ENCODE data around the gene ZDHHC8. TPM values are rescaled to one million over a fixed set of nuclear protein-coding genes. Genes with fewer than 3 reads are reported as not detected.

Gene ZDHHC8
- total and polyA plus RNA-seq, 2 donors (not counting 1 experiment from before 2014, with no cell fraction given), result 94.4 to 96.9 TPM

DNA sequence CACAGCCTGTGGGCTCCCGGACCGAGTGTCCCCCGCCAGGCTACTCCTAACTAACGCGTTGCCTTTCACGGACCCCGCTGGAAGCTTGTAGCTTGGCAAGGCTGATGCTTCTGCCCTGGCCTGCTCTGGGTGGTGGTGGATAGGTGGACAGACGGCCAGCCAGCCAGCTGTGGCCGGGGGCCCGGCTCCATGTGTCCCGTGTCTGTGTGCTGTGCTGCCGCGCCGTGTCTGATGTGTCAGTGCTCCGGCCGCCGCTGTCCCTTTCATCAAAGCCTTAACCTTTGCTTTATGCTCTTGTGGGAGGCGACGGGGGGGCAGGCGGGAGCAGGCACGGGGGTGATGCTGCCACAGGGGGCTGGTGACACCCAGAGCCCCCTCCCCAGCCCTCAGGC is 14.2 kb downstream of the ZDHHC8 start:
- no peaks in the 10 kb centered on the region for H3K9me3 Mint-ChIP-seq (ENCODE audit: insufficient read depth)
- H3K36me3 ChIP-seq (replicated peaks in 1 of 2; ENCODE audit: control extremely low read depth in 1 of 2, control insufficient read depth in 1 of 2, extremely low read depth in 1 of 2, insufficient read depth in 2 of 2, low read length in 1 of 2), result no peaks in the 10 kb centered on the region
- no peak for DNase-seq
- H3K4me1 ChIP-seq (ENCODE audit: control insufficient read depth in 2 of 2, insufficient read depth in 2 of 2, low read length in 2 of 2), result peaks cover 0 to 3% of the 10 kb centered on the region in 2 donors
- H3K27me3 ChIP-seq (replicated peaks in 1 of 4; ENCODE audit: control extremely low read depth in 1 of 4, control insufficient read depth in 3 of 4, insufficient read depth in 4 of 4, low read length in 3 of 4), result no peaks in the 10 kb centered on the region
- ChIA-PET POLR2A (no interaction called here), CTCF (interaction anchor here (2.3 kb wide), 1 partner anchor 11 kb away, joined by 6 read pairs; no protein-coding TSS in a partner anchor)
- H3K27me3 Mint-ChIP-seq, result no peaks in the 10 kb centered on the region
- WGBS (ENCODE audit: insufficient coverage), result 96% methylated on average over 20 of the region's 21 CpGs
- no peaks in the 10 kb centered on the region for H3K79me2 ChIP-seq (ENCODE audit: control insufficient read depth, insufficient read depth, low read length)
- no peak overlapping the region for H3K9ac ChIP-seq (ENCODE audit: low read length)
- H3K27ac Mint-ChIP-seq, result no peak overlapping the region
- intact Hi-C loops (cut with micrococcal nuclease), result no loop called here
- TF ChIP-seq, protein P1, sequence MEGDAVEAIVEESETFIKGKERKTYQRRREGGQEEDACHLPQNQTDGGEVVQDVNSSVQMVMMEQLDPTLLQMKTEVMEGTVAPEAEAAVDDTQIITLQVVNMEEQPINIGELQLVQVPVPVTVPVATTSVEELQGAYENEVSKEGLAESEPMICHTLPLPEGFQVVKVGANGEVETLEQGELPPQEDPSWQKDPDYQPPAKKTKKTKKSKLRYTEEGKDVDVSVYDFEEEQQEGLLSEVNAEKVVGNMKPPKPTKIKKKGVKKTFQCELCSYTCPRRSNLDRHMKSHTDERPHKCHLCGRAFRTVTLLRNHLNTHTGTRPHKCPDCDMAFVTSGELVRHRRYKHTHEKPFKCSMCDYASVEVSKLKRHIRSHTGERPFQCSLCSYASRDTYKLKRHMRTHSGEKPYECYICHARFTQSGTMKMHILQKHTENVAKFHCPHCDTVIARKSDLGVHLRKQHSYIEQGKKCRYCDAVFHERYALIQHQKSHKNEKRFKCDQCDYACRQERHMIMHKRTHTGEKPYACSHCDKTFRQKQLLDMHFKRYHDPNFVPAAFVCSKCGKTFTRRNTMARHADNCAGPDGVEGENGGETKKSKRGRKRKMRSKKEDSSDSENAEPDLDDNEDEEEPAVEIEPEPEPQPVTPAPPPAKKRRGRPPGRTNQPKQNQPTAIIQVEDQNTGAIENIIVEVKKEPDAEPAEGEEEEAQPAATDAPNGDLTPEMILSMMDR (IDR thresholded peaks at IDR 0.05), result no peak
- no peak for TF ChIP-seq EZH2 (IDR thresholded peaks at IDR 0.05; ENCODE audit: borderline replicate concordance, insufficient read depth, low read depth, low read length, poor library complexity, severe bottlenecking)
- no peak overlapping the region for H3K4me3 ChIP-seq (ENCODE audit: control extremely low read depth in 1 of 5, extremely low read depth in 1 of 5, insufficient read depth in 1 of 5, low read depth in 2 of 5, low read length in 4 of 5)
- no peak overlapping the region for H3K27ac ChIP-seq (ENCODE audit: low read length in 2 of 2)
- no peak overlapping the region for H2AFZ ChIP-seq (ENCODE audit: insufficient read depth, low read depth, low read length, poor library complexity, severe bottlenecking)
- no peak overlapping the region for H3K4me3 Mint-ChIP-seq
- no peaks in the 10 kb centered on the region for H3K9me3 ChIP-seq (ENCODE audit: control extremely low read depth in 1 of 3, control insufficient read depth in 2 of 3, insufficient read depth in 1 of 3, low read length in 2 of 3)
- no peak for ATAC-seq (ENCODE audit: low read depth)
- peaks cover 4% of the 10 kb centered on the region for H3K4me1 Mint-ChIP-seq
- H3K4me2 ChIP-seq (replicated peaks; ENCODE audit: low read depth, low read length, poor library complexity, severe bottlenecking), result no peak overlapping the region
- no peaks in the 10 kb centered on the region for H4K20me1 ChIP-seq (ENCODE audit: control insufficient read depth, insufficient read depth, low read length, poor library complexity, severe bottlenecking)

DNA sequence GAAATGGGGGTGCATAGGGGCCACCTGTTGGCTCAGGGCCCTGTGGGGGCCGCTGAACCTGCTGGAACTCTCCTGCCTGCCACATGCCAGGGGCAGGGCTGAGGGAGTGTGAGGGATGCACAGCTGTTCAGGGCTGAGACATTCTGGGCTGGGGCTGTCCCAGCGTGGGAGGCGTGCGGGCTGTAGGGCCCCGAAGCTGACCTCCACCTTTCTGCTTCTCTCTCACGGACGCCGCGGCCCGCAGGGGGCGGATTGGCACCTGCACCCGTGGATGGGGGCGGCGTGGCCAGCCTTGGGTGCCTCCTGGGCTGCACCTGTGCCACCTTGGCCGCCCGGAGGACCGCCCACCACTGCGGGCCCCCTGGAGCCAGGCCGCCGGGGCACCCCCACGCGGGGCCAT is 15.2 kb downstream of the ZDHHC8 start:
- H3K27me3 ChIP-seq (replicated peaks in 1 of 4; ENCODE audit: control extremely low read depth in 1 of 4, control insufficient read depth in 3 of 4, insufficient read depth in 4 of 4, low read length in 3 of 4), result no peaks in the 10 kb centered on the region
- ChIA-PET CTCF (interaction anchor here (2.3 kb wide), 1 partner anchor 10 kb away, joined by 6 read pairs; no protein-coding TSS in a partner anchor), POLR2A (no interaction called here)
- no peak overlapping the region for H2AFZ ChIP-seq (ENCODE audit: insufficient read depth, low read depth, low read length, poor library complexity, severe bottlenecking)
- Mint-ChIP-seq H3K27ac (no peak overlapping the region), H3K27me3 (no peaks in the 10 kb centered on the region), H3K4me1 (peaks cover 4% of the 10 kb centered on the region), H3K4me3 (no peak overlapping the region), H3K9me3 (ENCODE audit: insufficient read depth) (no peaks in the 10 kb centered on the region)
- no peaks in the 10 kb centered on the region for H3K36me3 ChIP-seq (replicated peaks in 1 of 2; ENCODE audit: control extremely low read depth in 1 of 2, control insufficient read depth in 1 of 2, extremely low read depth in 1 of 2, insufficient read depth in 2 of 2, low read length in 1 of 2)
- intact Hi-C loops (cut with micrococcal nuclease), result no loop called here
- H3K4me2 ChIP-seq (replicated peaks; ENCODE audit: low read depth, low read length, poor library complexity, severe bottlenecking), result no peak overlapping the region
- ATAC-seq (ENCODE audit: low read depth) (no peak), DNase-seq (no peak)
- no peaks in the 10 kb centered on the region for H4K20me1 ChIP-seq (ENCODE audit: control insufficient read depth, insufficient read depth, low read length, poor library complexity, severe bottlenecking)
- H3K79me2 ChIP-seq (ENCODE audit: control insufficient read depth, insufficient read depth, low read length), result no peaks in the 10 kb centered on the region
- WGBS (ENCODE audit: insufficient coverage), result 65% methylated on average over 21 of the region's 22 CpGs
- H3K9me3 ChIP-seq (ENCODE audit: control extremely low read depth in 1 of 3, control insufficient read depth in 2 of 3, insufficient read depth in 1 of 3, low read length in 2 of 3), result no peaks in the 10 kb centered on the region
- H3K9ac ChIP-seq (ENCODE audit: low read length), result no peak overlapping the region
- H3K27ac ChIP-seq (ENCODE audit: low read length in 2 of 2), result no peak overlapping the region
- TF ChIP-seq, protein P1 (IDR thresholded peaks at IDR 0.05), result no peak
- no peak for TF ChIP-seq EZH2 (IDR thresholded peaks at IDR 0.05; ENCODE audit: borderline replicate concordance, insufficient read depth, low read depth, low read length, poor library complexity, severe bottlenecking)
- no peak overlapping the region for H3K4me3 ChIP-seq (ENCODE audit: control extremely low read depth in 1 of 5, extremely low read depth in 1 of 5, insufficient read depth in 1 of 5, low read depth in 2 of 5, low read length in 4 of 5)
- H3K4me1 ChIP-seq (ENCODE audit: control insufficient read depth in 2 of 2, insufficient read depth in 2 of 2, low read length in 2 of 2), result peaks cover 0 to 3% of the 10 kb centered on the region in 2 donors

Measured in B cell (primary cell).